Measurements from ENCODE around the gene IFI30. TPM values are rescaled to one million over a fixed set of nuclear protein-coding genes. Genes with fewer than 3 reads are reported as not detected.

Gene IFI30
- total RNA-seq, 1 experiment from 2014 or later = 20.2 TPM

DNA sequence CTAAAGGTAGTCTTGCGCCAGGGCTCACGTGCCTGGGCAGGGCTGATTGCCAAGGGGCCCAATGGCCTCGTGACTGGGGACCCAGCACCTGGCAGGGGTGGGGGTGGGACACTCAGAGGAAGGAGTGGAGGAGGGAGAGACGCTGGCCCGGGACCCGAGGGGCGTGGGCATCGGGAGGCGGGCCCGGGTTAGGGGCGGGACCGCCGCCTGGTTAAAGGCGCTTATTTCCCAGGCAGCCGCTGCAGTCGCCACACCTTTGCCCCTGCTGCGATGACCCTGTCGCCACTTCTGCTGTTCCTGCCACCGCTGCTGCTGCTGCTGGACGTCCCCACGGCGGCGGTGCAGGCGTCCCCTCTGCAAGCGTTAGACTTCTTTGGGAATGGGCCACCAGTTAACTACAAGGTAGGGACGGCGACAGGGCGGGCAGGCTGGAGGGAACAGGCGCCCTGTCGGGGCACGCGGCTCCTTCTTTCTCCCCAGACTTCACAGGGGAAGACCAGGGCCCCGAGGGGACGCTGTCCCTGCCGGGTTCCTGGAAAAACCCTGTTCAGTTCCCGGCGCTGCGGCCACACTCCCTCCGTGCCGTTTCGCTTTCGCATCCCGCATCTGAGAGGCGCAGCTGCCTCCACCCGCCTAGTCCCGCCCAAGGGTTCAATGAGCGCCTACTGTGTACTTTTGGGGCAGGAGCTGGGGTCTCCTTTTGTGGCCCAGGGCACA lies at the start of gene IFI30 (continued):
- TF ChIP-seq ATF2 (CRISPR knock-in tag; IDR thresholded peaks at IDR 0.05; ENCODE audit: borderline replicate concordance, low read depth) = no peak
- TF ChIP-seq, protein P1, sequence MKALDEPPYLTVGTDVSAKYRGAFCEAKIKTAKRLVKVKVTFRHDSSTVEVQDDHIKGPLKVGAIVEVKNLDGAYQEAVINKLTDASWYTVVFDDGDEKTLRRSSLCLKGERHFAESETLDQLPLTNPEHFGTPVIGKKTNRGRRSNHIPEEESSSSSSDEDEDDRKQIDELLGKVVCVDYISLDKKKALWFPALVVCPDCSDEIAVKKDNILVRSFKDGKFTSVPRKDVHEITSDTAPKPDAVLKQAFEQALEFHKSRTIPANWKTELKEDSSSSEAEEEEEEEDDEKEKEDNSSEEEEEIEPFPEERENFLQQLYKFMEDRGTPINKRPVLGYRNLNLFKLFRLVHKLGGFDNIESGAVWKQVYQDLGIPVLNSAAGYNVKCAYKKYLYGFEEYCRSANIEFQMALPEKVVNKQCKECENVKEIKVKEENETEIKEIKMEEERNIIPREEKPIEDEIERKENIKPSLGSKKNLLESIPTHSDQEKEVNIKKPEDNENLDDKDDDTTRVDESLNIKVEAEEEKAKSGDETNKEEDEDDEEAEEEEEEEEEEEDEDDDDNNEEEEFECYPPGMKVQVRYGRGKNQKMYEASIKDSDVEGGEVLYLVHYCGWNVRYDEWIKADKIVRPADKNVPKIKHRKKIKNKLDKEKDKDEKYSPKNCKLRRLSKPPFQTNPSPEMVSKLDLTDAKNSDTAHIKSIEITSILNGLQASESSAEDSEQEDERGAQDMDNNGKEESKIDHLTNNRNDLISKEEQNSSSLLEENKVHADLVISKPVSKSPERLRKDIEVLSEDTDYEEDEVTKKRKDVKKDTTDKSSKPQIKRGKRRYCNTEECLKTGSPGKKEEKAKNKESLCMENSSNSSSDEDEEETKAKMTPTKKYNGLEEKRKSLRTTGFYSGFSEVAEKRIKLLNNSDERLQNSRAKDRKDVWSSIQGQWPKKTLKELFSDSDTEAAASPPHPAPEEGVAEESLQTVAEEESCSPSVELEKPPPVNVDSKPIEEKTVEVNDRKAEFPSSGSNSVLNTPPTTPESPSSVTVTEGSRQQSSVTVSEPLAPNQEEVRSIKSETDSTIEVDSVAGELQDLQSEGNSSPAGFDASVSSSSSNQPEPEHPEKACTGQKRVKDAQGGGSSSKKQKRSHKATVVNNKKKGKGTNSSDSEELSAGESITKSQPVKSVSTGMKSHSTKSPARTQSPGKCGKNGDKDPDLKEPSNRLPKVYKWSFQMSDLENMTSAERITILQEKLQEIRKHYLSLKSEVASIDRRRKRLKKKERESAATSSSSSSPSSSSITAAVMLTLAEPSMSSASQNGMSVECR (CRISPR knock-in tag; IDR thresholded peaks at IDR 0.05; ENCODE audit: borderline replicate concordance) = peak; percentile 56; the same call in 1 of the 2 replicates
- TF ChIP-seq, protein P2, sequence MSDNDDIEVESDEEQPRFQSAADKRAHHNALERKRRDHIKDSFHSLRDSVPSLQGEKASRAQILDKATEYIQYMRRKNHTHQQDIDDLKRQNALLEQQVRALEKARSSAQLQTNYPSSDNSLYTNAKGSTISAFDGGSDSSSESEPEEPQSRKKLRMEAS (CRISPR knock-in tag; IDR thresholded peaks at IDR 0.05) = peak; percentile 85
- TF ChIP-seq, protein P3, sequence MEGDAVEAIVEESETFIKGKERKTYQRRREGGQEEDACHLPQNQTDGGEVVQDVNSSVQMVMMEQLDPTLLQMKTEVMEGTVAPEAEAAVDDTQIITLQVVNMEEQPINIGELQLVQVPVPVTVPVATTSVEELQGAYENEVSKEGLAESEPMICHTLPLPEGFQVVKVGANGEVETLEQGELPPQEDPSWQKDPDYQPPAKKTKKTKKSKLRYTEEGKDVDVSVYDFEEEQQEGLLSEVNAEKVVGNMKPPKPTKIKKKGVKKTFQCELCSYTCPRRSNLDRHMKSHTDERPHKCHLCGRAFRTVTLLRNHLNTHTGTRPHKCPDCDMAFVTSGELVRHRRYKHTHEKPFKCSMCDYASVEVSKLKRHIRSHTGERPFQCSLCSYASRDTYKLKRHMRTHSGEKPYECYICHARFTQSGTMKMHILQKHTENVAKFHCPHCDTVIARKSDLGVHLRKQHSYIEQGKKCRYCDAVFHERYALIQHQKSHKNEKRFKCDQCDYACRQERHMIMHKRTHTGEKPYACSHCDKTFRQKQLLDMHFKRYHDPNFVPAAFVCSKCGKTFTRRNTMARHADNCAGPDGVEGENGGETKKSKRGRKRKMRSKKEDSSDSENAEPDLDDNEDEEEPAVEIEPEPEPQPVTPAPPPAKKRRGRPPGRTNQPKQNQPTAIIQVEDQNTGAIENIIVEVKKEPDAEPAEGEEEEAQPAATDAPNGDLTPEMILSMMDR (IDR thresholded peaks at IDR 0.05) = no peak
- TF ChIP-seq ZNF121 (CRISPR knock-in tag; IDR thresholded peaks at IDR 0.05) = 0 out of 2 replicates have a peak, but pooled peaks have one; percentile 84
- TF ChIP-seq MXD4 (CRISPR knock-in tag; IDR thresholded peaks at IDR 0.05; ENCODE audit: borderline replicate concordance) = no peak
- no peak for TF ChIP-seq ESRRA (CRISPR knock-in tag; IDR thresholded peaks at IDR 0.05; ENCODE audit: borderline replicate concordance)
- no peak for TF ChIP-seq NFATC4 (CRISPR knock-in tag; IDR thresholded peaks at IDR 0.05)
- no peak for TF ChIP-seq ZNF396 (CRISPR knock-in tag; IDR thresholded peaks at IDR 0.05; ENCODE audit: borderline replicate concordance)
- no peak for TF ChIP-seq CREM (CRISPR knock-in tag; IDR thresholded peaks at IDR 0.05)
- no peak for TF ChIP-seq IRF1 (CRISPR knock-in tag; IDR thresholded peaks at IDR 0.05)
- no peak for TF ChIP-seq E2F4 (CRISPR knock-in tag; IDR thresholded peaks at IDR 0.05; ENCODE audit: borderline replicate concordance, low read depth)
- no peak for TF ChIP-seq NR2C2 (CRISPR knock-in tag; IDR thresholded peaks at IDR 0.05)
- no peak for TF ChIP-seq ERG (CRISPR knock-in tag; IDR thresholded peaks at IDR 0.05)
- TF ChIP-seq ZNF219 (CRISPR knock-in tag; IDR thresholded peaks at IDR 0.05; ENCODE audit: borderline replicate concordance) = 0 out of 2 replicates have a peak, but pooled peaks have one; percentile 29
- 0 out of 2 replicates have a peak, but pooled peaks have one; percentile 52 for TF ChIP-seq TEAD1 (CRISPR knock-in tag; IDR thresholded peaks at IDR 0.05)

Measured in WTC11 (cell line).